ENCODE results near the gene TSACC.
"Not testable (repeated sequence)": the region's sequence is repeated elsewhere in the genome, so short reads cannot be mapped to it uniquely, and the experiment has no call there.

- TF ChIP-seq, protein P1, sequence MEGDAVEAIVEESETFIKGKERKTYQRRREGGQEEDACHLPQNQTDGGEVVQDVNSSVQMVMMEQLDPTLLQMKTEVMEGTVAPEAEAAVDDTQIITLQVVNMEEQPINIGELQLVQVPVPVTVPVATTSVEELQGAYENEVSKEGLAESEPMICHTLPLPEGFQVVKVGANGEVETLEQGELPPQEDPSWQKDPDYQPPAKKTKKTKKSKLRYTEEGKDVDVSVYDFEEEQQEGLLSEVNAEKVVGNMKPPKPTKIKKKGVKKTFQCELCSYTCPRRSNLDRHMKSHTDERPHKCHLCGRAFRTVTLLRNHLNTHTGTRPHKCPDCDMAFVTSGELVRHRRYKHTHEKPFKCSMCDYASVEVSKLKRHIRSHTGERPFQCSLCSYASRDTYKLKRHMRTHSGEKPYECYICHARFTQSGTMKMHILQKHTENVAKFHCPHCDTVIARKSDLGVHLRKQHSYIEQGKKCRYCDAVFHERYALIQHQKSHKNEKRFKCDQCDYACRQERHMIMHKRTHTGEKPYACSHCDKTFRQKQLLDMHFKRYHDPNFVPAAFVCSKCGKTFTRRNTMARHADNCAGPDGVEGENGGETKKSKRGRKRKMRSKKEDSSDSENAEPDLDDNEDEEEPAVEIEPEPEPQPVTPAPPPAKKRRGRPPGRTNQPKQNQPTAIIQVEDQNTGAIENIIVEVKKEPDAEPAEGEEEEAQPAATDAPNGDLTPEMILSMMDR (IDR thresholded peaks at IDR 0.05): not testable (repeated sequence)
- TF ChIP-seq EP300 (IDR thresholded peaks at IDR 0.05); POLR2A (IDR thresholded peaks at IDR 0.05; ENCODE audit: low read depth); POLR2AphosphoS5 (IDR thresholded peaks at IDR 0.05): not testable (repeated sequence)
These were observed 7.7 kb downstream of the TSACC start for GRCh38 chr1:156346035-156346434.

Measured in esophagus muscularis mucosa (tissue), 4 donors.